ENCODE results near the gene IL5RA. TPM values are rescaled to one million over a fixed set of nuclear protein-coding genes. Genes with fewer than 3 reads are reported as not detected.

The IL5RA gene
- total RNA-seq, 1 donor = not detected

- TF ChIP-seq CTCF (IDR thresholded peaks at IDR 0.05; ENCODE audit: insufficient read depth, low read depth, low read length) = no peak
- no peak for DNase-seq (ENCODE audit: low read depth)
- H3K4me3 ChIP-seq (ENCODE audit: low read depth, low read length) = no peak overlapping the region
Measured at GRCh38 chr3:3141939-3142338, 31.8 kb upstream of the IL5RA start.

- H3K4me3 ChIP-seq (ENCODE audit: low read depth, low read length) = no peak overlapping the region
- DNase-seq (ENCODE audit: low read depth) = no peak
- TF ChIP-seq CTCF (IDR thresholded peaks at IDR 0.05; ENCODE audit: insufficient read depth, low read depth, low read length) = no peak
Measured at GRCh38 chr3:3137526-3137925, 27.4 kb upstream of the IL5RA start.

- no peak overlapping the region for H3K4me3 ChIP-seq (ENCODE audit: low read depth, low read length)
- no peak for TF ChIP-seq CTCF (IDR thresholded peaks at IDR 0.05; ENCODE audit: insufficient read depth, low read depth, low read length)
- peak; percentile 38 for DNase-seq (ENCODE audit: low read depth)
Measured at GRCh38 chr3:3134750-3135448, 24.7 kb upstream of the IL5RA start.

- DNase-seq (ENCODE audit: low read depth) = no peak
- no peak for TF ChIP-seq CTCF (IDR thresholded peaks at IDR 0.05; ENCODE audit: insufficient read depth, low read depth, low read length)
Measured at GRCh38 chr3:3133500-3133899, 23.3 kb upstream of the IL5RA start.

GRCh38 chr3:3129579-3129978 lies 19.4 kb upstream of the IL5RA start:
- DNase-seq (ENCODE audit: low read depth) = no peak
- no peak overlapping the region for H3K4me3 ChIP-seq (ENCODE audit: low read depth, low read length)
- no peak for TF ChIP-seq CTCF (IDR thresholded peaks at IDR 0.05; ENCODE audit: insufficient read depth, low read depth, low read length)

More at GRCh38 chr3:3133500-3133899, 23.3 kb upstream of the IL5RA start:
- H3K4me3 ChIP-seq (ENCODE audit: low read depth, low read length) = no peak overlapping the region

- TF ChIP-seq CTCF (IDR thresholded peaks at IDR 0.05; ENCODE audit: insufficient read depth, low read depth, low read length) = no peak
- peak; percentile 34 for DNase-seq (ENCODE audit: low read depth)
- peak overlapping the region; percentile 94 for H3K4me3 ChIP-seq (ENCODE audit: low read depth, low read length)
Measured at GRCh38 chr3:3127432-3128010, 17.3 kb upstream of the IL5RA start.

All from fibroblast of villous mesenchyme (primary cell).